HepG2 (cell line): ENCODE results near the gene TOB1. TPM values are rescaled to one million over a fixed set of nuclear protein-coding genes. Genes with fewer than 3 reads are reported as not detected.
A peak's percentile ranks its signal among the peaks of the same experiment; 100 is the strongest.

Experiments
- ATAC-seq: fragments of 200-7000 bp; cut with Tn5 transposase; 3 replicates; pipeline ENCODE4 v1.9.1; 2020; ENCODE audit warnings: mild to moderate bottlenecking, moderate library complexity
- BruUV-seq: library from RNA; stranded (reverse); fragments of 400-500 nt; replicated peaks from 2 replicates; lab custom pipeline; 2021; lab: Mats Ljungman, UMichigan
- CTCF ChIA-PET: fragments of 300-600 bp; formaldehyde crosslinking; extraction: SDS; loops from one replicate; lab custom pipeline; 2021; ENCODE audit warnings: low total read pairs, inconsistent platforms, low intra/inter-chr PET ratio; lab: Yijun Ruan, JAX
- POLR2A ChIA-PET: fragments of 350-600 bp; sonication (Branson Sonifier 250); formaldehyde crosslinking; loops from one replicate; lab custom pipeline; 2020; ENCODE audit warnings: antibody characterized with exemption, inconsistent platforms; lab: Yijun Ruan, JAX
- DNase-seq: peaks from one replicate; pipeline ENCODE4 v3.0.0-alpha.2; 2015; ENCODE audit warnings: low spot score
- FAIRE-seq: peaks from 3 replicates; lab custom pipeline; 2011; peaks lifted over from hg19 to GRCh38; lab: Jason Lieb, UNC
- H2AFZ ChIP-seq: one replicate; pipeline ENCODE4 v1.6.1; 2011; ENCODE audit warnings: low read length, inconsistent platforms
- H3K27ac ChIP-seq: fragments of 300-600 bp; 3 replicates; pipeline ENCODE4 v1.8.0; 2011; ENCODE audit warnings: mixed run types, mild to moderate bottlenecking, mixed read lengths, low read length, inconsistent platforms; ENCODE audit not compliant: insufficient read depth; ENCODE audit errors: extremely low read length
- H3K27me3 ChIP-seq, 2 experiments: fragments of 200-600 bp in 1 of 2; 2 replicates in 1 of 2; 3 replicates in 1 of 2; pipeline versions ENCODE4 v1.6.0 to v1.8.0; 2011; ENCODE audit warnings: low read length in 2 of 2, mild to moderate bottlenecking in 2 of 2, moderate library complexity in 2 of 2, inconsistent platforms in 1 of 2; ENCODE audit not compliant: insufficient read depth in 2 of 2, control insufficient read depth in 1 of 2
- H3K36me3 ChIP-seq, 2 experiments: fragments of 200-600 bp in 1 of 2; replicated peaks in 1 of 2; 2 replicates in 1 of 2; 3 replicates in 1 of 2; pipeline versions ENCODE4 v1.5.1 to v1.8.0; 2011; ENCODE audit warnings: low read length in 2 of 2, inconsistent platforms in 1 of 2; ENCODE audit not compliant: insufficient read depth in 2 of 2, control insufficient read depth in 1 of 2
- H3K4me1 ChIP-seq: 2 replicates; pipeline ENCODE4 v1.5.1; 2012; ENCODE audit warnings: low read length, inconsistent platforms; ENCODE audit not compliant: insufficient read depth
- H3K4me2 ChIP-seq: 2 replicates; pipeline ENCODE4 v1.6.0; 2011; ENCODE audit warnings: low read depth, low read length, inconsistent platforms
- H3K4me3 ChIP-seq, 3 experiments: fragments of 200-600 bp in 1 of 3; sonication (generic), shearing (Covaris generic) in 1 of 3; replicated peaks in 1 of 3; 2 replicates each; pipeline ENCODE4 v1.5.1; 2011 to 2016; ENCODE audit warnings: low read length in 3 of 3, inconsistent platforms in 2 of 3, low read depth in 2 of 3, mild to moderate bottlenecking in 2 of 3, control low read depth in 1 of 3, mixed read lengths in 1 of 3; ENCODE audit not compliant: insufficient read depth in 1 of 3
- H3K79me2 ChIP-seq: one replicate; pipeline ENCODE4 v1.6.1; 2011; ENCODE audit warnings: low read length, inconsistent platforms; ENCODE audit not compliant: insufficient read depth
- H3K9ac ChIP-seq: 2 replicates; pipeline ENCODE4 v1.6.0; 2011; ENCODE audit warnings: mild to moderate bottlenecking, low read depth, low read length, inconsistent platforms; ENCODE audit not compliant: insufficient read depth
- H3K9me3 ChIP-seq: 2 replicates; pipeline ENCODE4 v1.5.1; 2012; ENCODE audit warnings: mild to moderate bottlenecking, low read length
- H4K20me1 ChIP-seq: 2 replicates; pipeline ENCODE4 v1.6.0; 2011; ENCODE audit warnings: inconsistent platforms, mild to moderate bottlenecking, low read length, moderate library complexity; ENCODE audit not compliant: insufficient read depth
- GZF1 ChIP-seq: sonication (generic); formaldehyde crosslinking; IDR thresholded peaks from 2 replicates; pipeline ENCODE4 v1.5.1; 2020; ENCODE audit warnings: mild to moderate bottlenecking, missing genetic modification reagents
- HOXA5 ChIP-seq: sonication (generic); formaldehyde crosslinking; IDR thresholded peaks from 2 replicates; pipeline ENCODE4 v1.4.0; 2020; ENCODE audit warnings: missing genetic modification reagents
- KDM2A ChIP-seq: sonication (generic); formaldehyde crosslinking; IDR thresholded peaks from 2 replicates; pipeline ENCODE4 v1.4.0; 2020; ENCODE audit warnings: low read depth, missing genetic modification reagents, borderline replicate concordance
- KLF6 ChIP-seq: IDR thresholded peaks from 2 replicates; pipeline ENCODE4 v1.8.0; 2016; ENCODE audit warnings: missing biosample characterization, missing genetic modification reagents
- MBD4 ChIP-seq: IDR thresholded peaks from 2 replicates; pipeline ENCODE4 v1.6.1; 2012; ENCODE audit warnings: low read length, inconsistent platforms, borderline replicate concordance
- MIXL1 ChIP-seq: IDR thresholded peaks from 2 replicates; pipeline ENCODE4 v1.6.1; 2016
- POLR2G ChIP-seq: fragments of 200-400 bp; formaldehyde crosslinking; IDR thresholded peaks from 2 replicates; pipeline ENCODE4 v1.6.1; 2018; ENCODE audit warnings: mild to moderate bottlenecking, low read depth, low read length, moderate library complexity
- SP1 ChIP-seq, 2 experiments: fragments of 450-650 bp in 1 of 2; sonication (generic) in 1 of 2; formaldehyde crosslinking in 1 of 2; IDR thresholded peaks; 2 replicates each; pipeline versions ENCODE4 v1.4.0 to v1.6.1; 2016 to 2020; ENCODE audit warnings: missing genetic modification reagents in 1 of 2
- ZC3H13 ChIP-seq: sonication (generic); formaldehyde crosslinking; IDR thresholded peaks from 2 replicates; pipeline ENCODE4 v1.8.1; 2023; ENCODE audit warnings: mild to moderate bottlenecking, missing genetic modification reagents, moderate library complexity
- ZNF136 ChIP-seq: sonication (generic); formaldehyde crosslinking; IDR thresholded peaks from 2 replicates; pipeline ENCODE4 v1.8.1; 2022; ENCODE audit warnings: low read depth, mild to moderate bottlenecking, moderate library complexity, missing genetic modification reagents
- ZNF431 ChIP-seq: sonication (generic); formaldehyde crosslinking; IDR thresholded peaks from 2 replicates; pipeline ENCODE4 v1.9.0; 2022; ENCODE audit warnings: missing genetic modification reagents, low read depth, mild to moderate bottlenecking, borderline replicate concordance
- ZNF737 ChIP-seq: sonication (generic); formaldehyde crosslinking; IDR thresholded peaks from 2 replicates; pipeline ENCODE4 v1.5.0; 2020; ENCODE audit warnings: missing genetic modification reagents, mild to moderate bottlenecking, borderline replicate concordance
- ZNF776 ChIP-seq: sonication (generic); formaldehyde crosslinking; IDR thresholded peaks from 2 replicates; pipeline ENCODE4 v1.4.0; 2020; ENCODE audit warnings: mild to moderate bottlenecking, missing genetic modification reagents
- ZNF792 ChIP-seq: IDR thresholded peaks from 2 replicates; pipeline ENCODE4 v1.6.1; 2016
- ZNF83 ChIP-seq: sonication (generic); formaldehyde crosslinking; IDR thresholded peaks from 2 replicates; pipeline ENCODE4 v1.4.0; 2020; ENCODE audit warnings: missing genetic modification reagents, mild to moderate bottlenecking, borderline replicate concordance
- ZSCAN25 ChIP-seq: sonication (generic); formaldehyde crosslinking; IDR thresholded peaks from 2 replicates; pipeline ENCODE4 v1.8.0; 2022; ENCODE audit warnings: mild to moderate bottlenecking, missing genetic modification reagents
- WGBS: methylation state at CpG from one replicate; pipeline ENCODE4 v1.1.6; 2017; ENCODE audit warnings: low lambda C conversion rate; 5-methylcytosine and 5-hydroxymethylcytosine counted together
- in situ Hi-C: cut with HindIII; loops from 2 replicates; pipeline ENCODE4 v1.10.0; 2017; ENCODE audit warnings: low pct_unique_long_range_greater_than_20kb; ENCODE audit not compliant: extremely low pct_ligation_motif_present
- intact Hi-C: fragments of 100-400 bp; cut with micrococcal nuclease; formaldehyde crosslinking; loops from one replicate; pipeline ENCODE4 v1.10.0; 2022; ENCODE audit not compliant: unreplicated experiment
- polyA plus RNA-seq, 8 experiments: library from polyadenylated mRNA; depleted of rRNA in 3 of 8; stranded (reverse) in 7 of 8; unstranded in 1 of 8; fragments of >200 nt; fragmentation: Illumina TruSeq in 4 of 8; extraction: Trizol in 4 of 8; gene quantifications; 2 replicates each; pipeline versions ENCODE4 v1.2.1 to v1.2.3, GENCODE V29; 2011 to 2016; ENCODE audit warnings: low read depth in 4 of 8, missing spikeins in 1 of 8, mixed read lengths in 1 of 8; ENCODE audit not compliant: insufficient read depth in 1 of 8
- total RNA-seq, 5 experiments: library from RNA; depleted of rRNA; stranded (reverse); fragments of >200 nt; fragmentation: Illumina TruSeq; extraction: Trizol; gene quantifications; 2 replicates each; pipeline ENCODE4 v1.2.3, GENCODE V29; 2016; ENCODE audit warnings: low read depth in 1 of 5
- TF ChIP-seq, protein P1 (sequence below): sonication (generic); formaldehyde crosslinking; IDR thresholded peaks from 2 replicates; pipeline ENCODE4 v1.5.1; 2020; ENCODE audit warnings: missing genetic modification reagents, mild to moderate bottlenecking, borderline replicate concordance
- TF ChIP-seq, protein P2 (sequence below): sonication (generic); formaldehyde crosslinking; IDR thresholded peaks from 2 replicates; pipeline ENCODE4 v1.5.1; 2020; ENCODE audit warnings: mild to moderate bottlenecking, missing genetic modification reagents, borderline replicate concordance

Gene TOB1
- total and polyA plus RNA-seq, 2 of the 13 experiments (the other 11 are each of a cell fraction or from before 2014, with no cell fraction given), result 21.9 to 57.7 TPM

DNA sequence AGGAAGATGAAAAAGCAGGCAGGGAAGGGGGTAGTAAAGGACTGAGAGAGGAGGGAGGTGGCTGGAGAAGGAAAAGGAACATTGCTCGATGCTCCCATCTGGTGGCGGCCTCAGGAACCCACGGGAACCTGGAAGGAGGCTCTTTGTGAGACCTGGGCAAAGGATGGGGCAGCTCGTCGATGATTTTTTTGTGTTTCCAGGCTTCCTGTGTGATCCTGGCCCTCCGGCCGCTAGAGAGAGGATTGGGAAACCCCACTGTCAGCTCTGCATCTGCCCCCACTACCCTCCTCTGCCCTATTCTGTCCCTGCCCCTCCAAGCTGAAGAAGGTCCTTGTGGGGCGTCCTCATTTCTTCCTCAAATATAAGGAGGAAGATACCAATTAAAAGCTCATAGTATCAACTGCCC is 24.2 kb downstream of the TOB1 start:
- Histone ChIP-seq H3K27me3 (peaks cover 8 to 77% of the 10 kb centered on the region in 2 experiments; a peak in 4 of 5 replicates), H3K4me1 (peaks cover 77% of the 10 kb centered on the region), H4K20me1 (no peaks in the 10 kb centered on the region), H3K4me3 (no peak overlapping the region), H3K79me2 (no peaks in the 10 kb centered on the region), H3K4me2 (no peak overlapping the region), H3K9me3 (no peaks in the 10 kb centered on the region), H2AFZ (no peak overlapping the region), H3K27ac (no peak overlapping the region), H3K36me3 (no peaks in the 10 kb centered on the region), H3K9ac (no peak overlapping the region)
- ATAC-seq (peak; percentile 61), DNase-seq (peak; percentile 66), FAIRE-seq (peak; percentile 94)
- CTCF ChIA-PET, result interaction anchor here (0.7 to 4.4 kb wide), 8 partner anchors 11 to 295 kb away, joined by 3 to 94 read pairs (median 4); partner anchors contain the start of gene SPATA20
- no TSS peak for BruUV-seq
- intact Hi-C loops, result loop anchor here (1.0 to 5.0 kb wide), 4 partner anchors 25 to 295 kb away; partner anchors contain the start of gene SPATA20
- POLR2A ChIA-PET, result interaction anchor here (0.8 to 1.6 kb wide), 3 partner anchors 12 to 103 kb away, joined by 3 to 4 read pairs (median 3); partner anchors contain the start of gene TOB1
- WGBS, result 15% methylated on average over 8 of the region's 8 CpGs
- in situ Hi-C loops, result loop anchor here (5.0 kb wide), 1 partner anchor 55 kb away; no protein-coding TSS in a partner anchor
- peak; percentile 54; the same call in 1 of the 2 replicates for TF ChIP-seq KDM2A (CRISPR knock-in tag)
- 0 out of 2 replicates have a peak, but pooled peaks have one; percentile 17 for TF ChIP-seq MIXL1 (CRISPR knock-in tag)
- TF ChIP-seq, protein P1, sequence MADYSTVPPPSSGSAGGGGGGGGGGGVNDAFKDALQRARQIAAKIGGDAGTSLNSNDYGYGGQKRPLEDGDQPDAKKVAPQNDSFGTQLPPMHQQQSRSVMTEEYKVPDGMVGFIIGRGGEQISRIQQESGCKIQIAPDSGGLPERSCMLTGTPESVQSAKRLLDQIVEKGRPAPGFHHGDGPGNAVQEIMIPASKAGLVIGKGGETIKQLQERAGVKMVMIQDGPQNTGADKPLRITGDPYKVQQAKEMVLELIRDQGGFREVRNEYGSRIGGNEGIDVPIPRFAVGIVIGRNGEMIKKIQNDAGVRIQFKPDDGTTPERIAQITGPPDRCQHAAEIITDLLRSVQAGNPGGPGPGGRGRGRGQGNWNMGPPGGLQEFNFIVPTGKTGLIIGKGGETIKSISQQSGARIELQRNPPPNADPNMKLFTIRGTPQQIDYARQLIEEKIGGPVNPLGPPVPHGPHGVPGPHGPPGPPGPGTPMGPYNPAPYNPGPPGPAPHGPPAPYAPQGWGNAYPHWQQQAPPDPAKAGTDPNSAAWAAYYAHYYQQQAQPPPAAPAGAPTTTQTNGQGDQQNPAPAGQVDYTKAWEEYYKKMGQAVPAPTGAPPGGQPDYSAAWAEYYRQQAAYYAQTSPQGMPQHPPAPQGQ (CRISPR knock-in tag), result no peak
- 0 out of 2 replicates have a peak, but pooled peaks have one; percentile 3 for TF ChIP-seq GZF1 (CRISPR knock-in tag)
- TF ChIP-seq POLR2G, result no peak
- TF ChIP-seq ZC3H13 (CRISPR knock-in tag), result no peak
- TF ChIP-seq ZNF83 (CRISPR knock-in tag), result no peak
- TF ChIP-seq ZNF792 (CRISPR knock-in tag), result peak; percentile 41; the same call in 1 of the 2 replicates
- TF ChIP-seq KLF6 (CRISPR knock-in tag), result no peak
- TF ChIP-seq, protein P2, sequence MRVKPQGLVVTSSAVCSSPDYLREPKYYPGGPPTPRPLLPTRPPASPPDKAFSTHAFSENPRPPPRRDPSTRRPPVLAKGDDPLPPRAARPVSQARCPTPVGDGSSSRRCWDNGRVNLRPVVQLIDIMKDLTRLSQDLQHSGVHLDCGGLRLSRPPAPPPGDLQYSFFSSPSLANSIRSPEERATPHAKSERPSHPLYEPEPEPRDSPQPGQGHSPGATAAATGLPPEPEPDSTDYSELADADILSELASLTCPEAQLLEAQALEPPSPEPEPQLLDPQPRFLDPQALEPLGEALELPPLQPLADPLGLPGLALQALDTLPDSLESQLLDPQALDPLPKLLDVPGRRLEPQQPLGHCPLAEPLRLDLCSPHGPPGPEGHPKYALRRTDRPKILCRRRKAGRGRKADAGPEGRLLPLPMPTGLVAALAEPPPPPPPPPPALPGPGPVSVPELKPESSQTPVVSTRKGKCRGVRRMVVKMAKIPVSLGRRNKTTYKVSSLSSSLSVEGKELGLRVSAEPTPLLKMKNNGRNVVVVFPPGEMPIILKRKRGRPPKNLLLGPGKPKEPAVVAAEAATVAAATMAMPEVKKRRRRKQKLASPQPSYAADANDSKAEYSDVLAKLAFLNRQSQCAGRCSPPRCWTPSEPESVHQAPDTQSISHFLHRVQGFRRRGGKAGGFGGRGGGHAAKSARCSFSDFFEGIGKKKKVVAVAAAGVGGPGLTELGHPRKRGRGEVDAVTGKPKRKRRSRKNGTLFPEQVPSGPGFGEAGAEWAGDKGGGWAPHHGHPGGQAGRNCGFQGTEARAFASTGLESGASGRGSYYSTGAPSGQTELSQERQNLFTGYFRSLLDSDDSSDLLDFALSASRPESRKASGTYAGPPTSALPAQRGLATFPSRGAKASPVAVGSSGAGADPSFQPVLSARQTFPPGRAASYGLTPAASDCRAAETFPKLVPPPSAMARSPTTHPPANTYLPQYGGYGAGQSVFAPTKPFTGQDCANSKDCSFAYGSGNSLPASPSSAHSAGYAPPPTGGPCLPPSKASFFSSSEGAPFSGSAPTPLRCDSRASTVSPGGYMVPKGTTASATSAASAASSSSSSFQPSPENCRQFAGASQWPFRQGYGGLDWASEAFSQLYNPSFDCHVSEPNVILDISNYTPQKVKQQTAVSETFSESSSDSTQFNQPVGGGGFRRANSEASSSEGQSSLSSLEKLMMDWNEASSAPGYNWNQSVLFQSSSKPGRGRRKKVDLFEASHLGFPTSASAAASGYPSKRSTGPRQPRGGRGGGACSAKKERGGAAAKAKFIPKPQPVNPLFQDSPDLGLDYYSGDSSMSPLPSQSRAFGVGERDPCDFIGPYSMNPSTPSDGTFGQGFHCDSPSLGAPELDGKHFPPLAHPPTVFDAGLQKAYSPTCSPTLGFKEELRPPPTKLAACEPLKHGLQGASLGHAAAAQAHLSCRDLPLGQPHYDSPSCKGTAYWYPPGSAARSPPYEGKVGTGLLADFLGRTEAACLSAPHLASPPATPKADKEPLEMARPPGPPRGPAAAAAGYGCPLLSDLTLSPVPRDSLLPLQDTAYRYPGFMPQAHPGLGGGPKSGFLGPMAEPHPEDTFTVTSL, result no peak
- no peak for TF ChIP-seq MBD4
- TF ChIP-seq ZNF776 (CRISPR knock-in tag), result 0 out of 2 replicates have a peak, but pooled peaks have one; percentile 1
- TF ChIP-seq ZNF737, result no peak
- no peak for TF ChIP-seq ZNF136
- TF ChIP-seq ZSCAN25 (CRISPR knock-in tag), result peak; percentile 85; the same call in 1 of the 2 replicates
- no peak for TF ChIP-seq SP1 (IDR thresholded peaks at IDR 0.05)
- no peak for TF ChIP-seq SP1 (CRISPR knock-in tag; IDR thresholded peaks at IDR 0.05)
- no peak for TF ChIP-seq ZNF431 (CRISPR knock-in tag)
- no peak for TF ChIP-seq HOXA5 (CRISPR knock-in tag)
